ENCODE results near the gene GRK4.
"Not testable (repeated sequence)": the region's sequence is repeated elsewhere in the genome, so short reads cannot be mapped to it uniquely, and the experiment has no call there.

GRK4 gene

GRCh38 chr4:2954358-2955185, 8.8 kb upstream of the GRK4 start:
- H3K36me3 ChIP-seq (replicated peaks), result peaks cover 64% of the 10 kb centered on the region

GRCh38 chr4:2955186-2956044, 8.0 kb upstream of the GRK4 start:
- H3K4me3 ChIP-seq (ENCODE audit: low read depth, low read length); H3K27ac ChIP-seq; in situ Hi-C loops (cut with HindIII; ENCODE audit: low pct_ligation_motif_present, low sequenced_read_pairs); H3K27me3 ChIP-seq (replicated peaks); DNase-seq: not testable (repeated sequence)
- H3K36me3 ChIP-seq (replicated peaks), result peaks cover 55% of the 10 kb centered on the region

More at GRCh38 chr4:2954358-2955185, 8.8 kb upstream of the GRK4 start:
- Histone ChIP-seq H3K27ac (no peak overlapping the region), H3K27me3 (replicated peaks) (no peaks in the 10 kb centered on the region), H3K4me3 (ENCODE audit: low read depth, low read length) (no peak overlapping the region)
- DNase-seq, result no peak
- in situ Hi-C loops (cut with HindIII; ENCODE audit: low pct_ligation_motif_present, low sequenced_read_pairs), result no loop called here
- TF ChIP-seq, protein P1, sequence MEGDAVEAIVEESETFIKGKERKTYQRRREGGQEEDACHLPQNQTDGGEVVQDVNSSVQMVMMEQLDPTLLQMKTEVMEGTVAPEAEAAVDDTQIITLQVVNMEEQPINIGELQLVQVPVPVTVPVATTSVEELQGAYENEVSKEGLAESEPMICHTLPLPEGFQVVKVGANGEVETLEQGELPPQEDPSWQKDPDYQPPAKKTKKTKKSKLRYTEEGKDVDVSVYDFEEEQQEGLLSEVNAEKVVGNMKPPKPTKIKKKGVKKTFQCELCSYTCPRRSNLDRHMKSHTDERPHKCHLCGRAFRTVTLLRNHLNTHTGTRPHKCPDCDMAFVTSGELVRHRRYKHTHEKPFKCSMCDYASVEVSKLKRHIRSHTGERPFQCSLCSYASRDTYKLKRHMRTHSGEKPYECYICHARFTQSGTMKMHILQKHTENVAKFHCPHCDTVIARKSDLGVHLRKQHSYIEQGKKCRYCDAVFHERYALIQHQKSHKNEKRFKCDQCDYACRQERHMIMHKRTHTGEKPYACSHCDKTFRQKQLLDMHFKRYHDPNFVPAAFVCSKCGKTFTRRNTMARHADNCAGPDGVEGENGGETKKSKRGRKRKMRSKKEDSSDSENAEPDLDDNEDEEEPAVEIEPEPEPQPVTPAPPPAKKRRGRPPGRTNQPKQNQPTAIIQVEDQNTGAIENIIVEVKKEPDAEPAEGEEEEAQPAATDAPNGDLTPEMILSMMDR (IDR thresholded peaks at IDR 0.05; ENCODE audit: low read depth, low read length, missing control alignments), result peak; percentile 2

DNA sequence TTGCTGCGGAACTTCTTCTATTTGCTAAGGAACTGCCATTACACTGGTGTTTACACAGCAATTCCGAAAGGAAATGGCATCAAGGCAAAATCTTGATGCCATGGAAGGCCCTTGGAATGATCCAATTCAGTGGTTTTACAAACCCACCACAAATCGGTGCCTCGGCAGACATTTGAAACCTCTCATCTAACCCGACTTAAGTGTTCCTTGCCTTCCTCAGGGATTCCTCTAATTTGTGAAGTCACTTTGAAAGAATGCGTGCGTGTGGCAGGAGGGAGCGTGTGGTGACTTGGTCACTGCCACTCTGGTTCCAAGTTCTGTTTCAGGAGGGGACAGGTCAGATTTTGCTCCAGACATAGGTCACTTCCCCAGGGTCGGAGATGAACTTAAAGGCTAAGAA, 4.9 kb upstream of the GRK4 start:
- TF ChIP-seq, protein P1 (IDR thresholded peaks at IDR 0.05; ENCODE audit: low read depth, low read length, missing control alignments), result no peak
- in situ Hi-C loops (cut with HindIII; ENCODE audit: low pct_ligation_motif_present, low sequenced_read_pairs), result no loop called here
- Histone ChIP-seq H3K36me3 (replicated peaks) (peaks cover 33% of the 10 kb centered on the region), H3K27me3 (replicated peaks) (no peaks in the 10 kb centered on the region), H3K27ac (no peak overlapping the region), H3K4me3 (ENCODE audit: low read depth, low read length) (no peak overlapping the region)
- peak; percentile 30 for DNase-seq

GRCh38 chr4:2960450-2960849, 2.9 kb upstream of the GRK4 start:
- H3K27ac ChIP-seq; in situ Hi-C loops (cut with HindIII; ENCODE audit: low pct_ligation_motif_present, low sequenced_read_pairs): not testable (repeated sequence)

GRCh38 chr4:2961421-2961810, 2.0 kb upstream of the GRK4 start:
- TF ChIP-seq, protein P1 (IDR thresholded peaks at IDR 0.05; ENCODE audit: low read depth, low read length, missing control alignments), result no peak
- in situ Hi-C loops (cut with HindIII; ENCODE audit: low pct_ligation_motif_present, low sequenced_read_pairs), result no loop called here
- peak overlapping the region; percentile 77 for H3K4me3 ChIP-seq (ENCODE audit: low read depth, low read length)
- peaks cover 12% of the 10 kb centered on the region for H3K36me3 ChIP-seq (replicated peaks)
- no peak overlapping the region for H3K27ac ChIP-seq
- DNase-seq, result no peak
- H3K27me3 ChIP-seq (replicated peaks), result no peaks in the 10 kb centered on the region

More at GRCh38 chr4:2960450-2960849, 2.9 kb upstream of the GRK4 start:
- DNase-seq; H3K27me3 ChIP-seq (replicated peaks); H3K4me3 ChIP-seq (ENCODE audit: low read depth, low read length): not testable (repeated sequence)
- H3K36me3 ChIP-seq (replicated peaks), result peaks cover 20% of the 10 kb centered on the region

GRCh38 chr4:2961811-2962441, 1.4 kb upstream of the GRK4 start:
- in situ Hi-C loops (cut with HindIII; ENCODE audit: low pct_ligation_motif_present, low sequenced_read_pairs), result no loop called here
- DNase-seq, result no peak
- H3K27ac ChIP-seq, result no peak overlapping the region

More at GRCh38 chr4:2961811-2962441, 1.4 kb upstream of the GRK4 start:
- peaks cover 10% of the 10 kb centered on the region for H3K36me3 ChIP-seq (replicated peaks)
- no peaks in the 10 kb centered on the region for H3K27me3 ChIP-seq (replicated peaks)
- H3K4me3 ChIP-seq (ENCODE audit: low read depth, low read length), result peak overlapping the region; percentile 77
- TF ChIP-seq, protein P1 (IDR thresholded peaks at IDR 0.05; ENCODE audit: low read depth, low read length, missing control alignments), result peak; percentile 1
